ENCODE measurements around the gene KCTD12.

DNA sequence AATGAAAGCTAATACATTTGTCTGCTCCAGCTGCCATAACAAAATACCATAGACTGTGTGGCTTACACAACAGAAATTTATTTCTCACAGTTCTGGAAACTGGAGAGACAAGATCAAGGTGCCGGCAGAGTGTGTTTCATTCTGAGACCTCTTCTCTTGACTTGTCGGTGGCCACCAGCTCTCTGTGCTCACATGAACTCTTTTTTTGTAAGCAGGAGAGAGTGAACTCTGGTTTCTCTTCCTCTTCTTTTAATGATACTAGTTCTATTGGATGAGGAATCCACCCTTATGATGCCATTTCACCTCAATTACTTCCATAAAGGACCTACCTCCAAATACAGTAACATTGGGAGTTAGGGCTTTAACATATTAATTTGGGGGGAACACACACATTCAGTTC lies 11.7 kb downstream of the KCTD12 start:
- TF ChIP-seq, protein P1, sequence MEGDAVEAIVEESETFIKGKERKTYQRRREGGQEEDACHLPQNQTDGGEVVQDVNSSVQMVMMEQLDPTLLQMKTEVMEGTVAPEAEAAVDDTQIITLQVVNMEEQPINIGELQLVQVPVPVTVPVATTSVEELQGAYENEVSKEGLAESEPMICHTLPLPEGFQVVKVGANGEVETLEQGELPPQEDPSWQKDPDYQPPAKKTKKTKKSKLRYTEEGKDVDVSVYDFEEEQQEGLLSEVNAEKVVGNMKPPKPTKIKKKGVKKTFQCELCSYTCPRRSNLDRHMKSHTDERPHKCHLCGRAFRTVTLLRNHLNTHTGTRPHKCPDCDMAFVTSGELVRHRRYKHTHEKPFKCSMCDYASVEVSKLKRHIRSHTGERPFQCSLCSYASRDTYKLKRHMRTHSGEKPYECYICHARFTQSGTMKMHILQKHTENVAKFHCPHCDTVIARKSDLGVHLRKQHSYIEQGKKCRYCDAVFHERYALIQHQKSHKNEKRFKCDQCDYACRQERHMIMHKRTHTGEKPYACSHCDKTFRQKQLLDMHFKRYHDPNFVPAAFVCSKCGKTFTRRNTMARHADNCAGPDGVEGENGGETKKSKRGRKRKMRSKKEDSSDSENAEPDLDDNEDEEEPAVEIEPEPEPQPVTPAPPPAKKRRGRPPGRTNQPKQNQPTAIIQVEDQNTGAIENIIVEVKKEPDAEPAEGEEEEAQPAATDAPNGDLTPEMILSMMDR (IDR thresholded peaks at IDR 0.05) = no peak
- TF ChIP-seq POLR2AphosphoS5 (IDR thresholded peaks at IDR 0.05) (no peak), POLR2A (IDR thresholded peaks at IDR 0.05) (no peak), EP300 (IDR thresholded peaks at IDR 0.05; ENCODE audit: low read depth) (no peak)
